PC-3 (cell line): ENCODE measurements around the gene ATOH1.

ENCODE experiments used
- CTCF ChIP-seq: fragments of 300-600 bp; sonication (generic); conservative IDR thresholded peaks from 2 replicates; pipeline ENCODE4 v1.5.1; 2017; ENCODE audit warnings: antibody characterized with exemption, low read depth, mild to moderate bottlenecking, low read length
- EZH2phosphoT487 ChIP-seq: fragments of 300-600 bp; sonication (generic); IDR thresholded peaks from 2 replicates; pipeline ENCODE4 v1.6.1; 2018; ENCODE audit warnings: mild to moderate bottlenecking, antibody characterized with exemption, low read length, borderline replicate concordance

DNA sequence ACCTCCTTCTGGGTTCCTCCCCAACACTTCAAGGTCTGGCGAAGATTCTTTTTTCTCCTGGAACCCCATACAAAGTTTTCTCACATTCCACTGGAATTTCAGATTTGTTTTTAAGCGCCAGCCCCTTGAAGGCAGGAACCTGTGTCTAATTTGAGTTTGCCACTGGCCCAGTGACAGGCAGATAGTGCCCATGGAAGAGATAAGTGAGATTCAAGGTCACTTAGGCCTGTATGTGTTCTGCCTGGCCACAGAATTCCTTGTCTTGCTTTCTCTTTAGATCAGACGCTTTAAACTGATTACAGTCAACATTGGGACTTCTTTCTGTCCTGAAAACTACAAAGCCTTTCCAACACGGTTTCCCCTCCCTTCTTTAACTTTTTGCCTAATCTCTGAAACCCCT lies 11.2 kb downstream of the ATOH1 start:
- TF ChIP-seq CTCF (no peak), EZH2phosphoT487 (no peak)
